ENCODE data around the gene TSPAN18.

TSPAN18 gene

DNA sequence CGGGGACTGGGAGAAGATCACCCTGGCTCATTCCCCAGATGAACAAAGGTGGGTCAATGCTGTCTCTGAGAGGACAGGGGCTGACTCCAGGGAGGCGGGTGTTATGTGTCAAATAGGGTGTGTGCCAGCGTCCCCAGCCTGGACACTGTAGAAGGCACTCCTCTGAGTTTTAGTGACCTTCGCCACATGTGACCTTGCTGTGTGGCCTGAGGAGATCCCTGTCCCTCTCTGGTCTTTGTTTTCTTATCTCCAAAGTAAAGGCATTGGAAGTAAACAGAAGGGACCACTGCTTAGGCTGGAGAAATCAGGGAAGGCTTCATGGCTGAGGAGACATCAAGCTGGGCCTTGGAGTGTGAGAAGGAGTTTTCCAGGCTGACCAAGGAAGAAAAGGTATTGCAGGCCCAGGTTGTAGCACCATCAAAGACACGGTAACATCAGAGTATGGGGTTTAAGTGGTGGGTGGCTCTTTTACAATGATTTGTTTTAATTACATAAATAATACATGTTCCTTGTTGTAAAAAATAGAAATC, 149.5 kb downstream of the TSPAN18 start:
- DNase-seq, result no peak

DNA sequence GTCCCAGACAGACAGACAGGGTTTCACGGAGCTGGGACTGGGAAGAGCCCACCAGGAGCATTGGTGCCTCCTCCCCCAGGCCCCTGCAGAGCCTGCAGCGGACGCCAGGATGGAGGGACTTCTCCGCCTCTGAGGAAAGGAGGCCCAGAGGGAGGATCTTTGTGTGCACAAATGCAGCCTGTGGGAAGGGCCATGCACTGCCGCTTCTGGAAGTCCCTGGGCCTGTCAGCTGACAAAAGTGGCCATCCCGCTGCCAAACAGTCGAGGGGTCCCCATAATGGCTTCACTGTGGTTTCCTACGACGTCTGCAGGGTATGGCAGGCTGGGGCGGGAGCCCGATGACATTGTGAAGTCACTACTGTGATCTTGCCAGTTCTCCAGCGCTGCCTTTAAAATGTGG, 150.1 kb downstream of the TSPAN18 start:
- no peak for DNase-seq

DNA sequence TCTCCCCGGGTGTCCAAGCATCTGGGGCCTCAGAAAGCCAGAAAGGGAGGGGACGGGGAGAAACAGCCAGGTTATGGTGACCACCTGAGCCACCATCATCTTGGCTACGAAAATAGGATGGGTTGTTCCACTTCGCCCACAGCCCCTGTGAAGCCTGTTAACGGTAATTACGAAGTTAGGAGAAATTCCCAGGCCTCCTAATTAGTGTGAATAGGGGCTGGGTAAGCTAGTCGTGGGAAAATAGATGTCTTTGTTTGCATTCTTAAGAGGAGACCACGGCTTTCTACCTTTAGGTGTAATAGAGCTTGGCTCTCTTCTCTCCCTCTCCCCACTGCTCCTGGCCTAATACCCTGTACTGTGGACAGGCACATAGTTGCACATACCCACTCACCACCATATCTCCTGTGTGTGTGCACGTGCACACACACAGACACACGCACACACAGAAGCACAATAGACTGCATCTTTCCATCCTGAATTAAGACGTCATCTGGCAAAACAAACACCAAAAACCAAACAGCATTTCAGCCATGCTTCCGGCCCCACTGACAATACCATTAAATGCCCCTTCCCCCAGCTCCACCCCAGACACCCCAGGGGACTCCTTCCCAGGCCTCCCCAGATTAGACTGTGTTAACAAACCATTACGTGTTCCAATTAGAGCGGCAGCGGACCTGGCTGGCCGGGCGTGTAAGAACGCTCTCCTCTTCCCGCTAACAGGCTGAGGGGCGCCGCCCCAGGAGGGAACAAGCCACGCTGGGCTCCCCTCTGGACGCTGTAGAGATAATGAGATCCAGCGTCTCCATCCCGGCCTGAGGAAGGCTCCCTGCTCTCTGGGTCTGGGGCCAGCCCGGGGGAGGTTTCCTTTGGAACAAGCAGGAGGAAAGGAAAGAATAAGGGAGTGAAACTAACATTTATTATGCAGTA, 151.1 kb downstream of the TSPAN18 start:
- no peak for DNase-seq

DNA sequence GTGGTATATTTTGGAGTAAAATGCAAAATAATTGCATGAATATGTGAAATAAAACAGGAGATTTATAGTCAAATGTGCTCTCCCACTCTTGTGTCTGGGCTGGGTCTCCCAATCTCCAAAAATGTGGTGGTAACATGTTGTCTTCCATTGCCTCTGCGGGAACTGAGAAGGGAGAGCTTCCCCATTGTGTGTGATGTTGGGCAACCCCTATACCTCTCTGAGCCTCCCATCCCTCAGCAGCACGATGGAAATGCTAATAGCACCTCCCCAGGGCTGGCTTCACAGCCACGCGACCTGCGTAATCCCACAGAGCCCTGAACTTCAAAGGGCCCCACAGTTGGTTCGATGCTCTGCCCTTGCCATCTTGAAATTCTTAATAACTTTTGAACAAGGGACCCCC, 151.9 kb downstream of the TSPAN18 start:
- no peak for DNase-seq

DNA sequence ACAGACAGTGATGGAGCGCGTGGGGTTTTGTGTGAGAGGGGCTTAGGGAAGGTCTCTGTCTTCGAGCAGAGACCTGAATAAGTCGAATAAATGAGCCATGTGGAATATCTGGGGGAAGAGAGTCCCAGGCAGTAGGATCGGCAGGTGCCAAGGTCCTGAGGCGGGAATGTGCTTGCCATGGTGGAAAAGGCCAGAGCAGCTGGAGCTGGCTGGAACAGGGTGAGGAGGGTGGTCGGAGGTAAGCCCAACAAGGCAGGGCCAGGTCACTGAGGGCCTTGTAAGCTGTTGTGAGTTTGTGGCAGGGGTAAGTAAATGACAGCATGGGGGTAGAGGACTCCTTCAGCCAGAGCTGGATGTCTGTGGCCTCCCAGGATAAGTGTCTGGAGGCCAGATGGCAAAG, 152.7 kb downstream of the TSPAN18 start:
- DNase-seq, result no peak

DNA sequence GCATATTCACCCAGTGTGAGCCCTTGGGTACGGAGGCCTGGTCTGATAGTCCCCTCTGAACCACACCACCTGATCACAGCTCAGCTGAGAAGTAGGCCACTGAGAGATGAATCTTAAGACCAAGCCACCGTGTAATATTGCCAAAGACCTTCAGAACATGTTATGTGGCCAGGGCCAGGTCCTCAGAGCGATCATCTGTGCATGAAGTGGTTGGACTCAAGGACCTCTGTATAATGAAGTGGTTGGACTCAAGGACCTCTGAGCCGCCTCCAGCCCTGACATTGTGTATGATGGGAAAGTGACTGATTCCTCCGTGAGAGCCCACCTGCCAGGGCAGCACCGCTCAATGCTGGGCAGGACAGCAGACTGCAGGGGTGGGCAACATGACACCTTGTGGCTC, 153.7 kb downstream of the TSPAN18 start:
- no peak for DNase-seq

DNA sequence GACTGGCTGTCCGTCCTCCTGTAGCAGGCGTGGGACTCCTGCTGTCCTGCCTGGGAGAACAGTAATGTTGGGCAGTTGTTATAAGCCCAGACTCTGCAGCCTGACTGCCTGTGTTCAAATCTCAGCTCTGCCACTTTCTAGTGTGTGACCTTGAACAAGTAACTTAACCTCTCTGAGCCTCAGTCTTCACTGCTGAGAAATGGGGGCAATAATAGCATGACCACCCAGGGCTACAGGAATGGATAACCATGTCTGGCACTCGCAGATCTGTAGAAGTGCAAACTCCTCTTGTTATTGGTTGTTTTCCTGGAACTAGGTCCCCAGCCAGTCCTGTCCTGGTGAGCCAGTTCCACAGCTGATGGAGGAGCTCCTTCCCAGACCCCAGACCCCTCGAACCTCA, 154.2 kb downstream of the TSPAN18 start:
- no peak for DNase-seq

DNA sequence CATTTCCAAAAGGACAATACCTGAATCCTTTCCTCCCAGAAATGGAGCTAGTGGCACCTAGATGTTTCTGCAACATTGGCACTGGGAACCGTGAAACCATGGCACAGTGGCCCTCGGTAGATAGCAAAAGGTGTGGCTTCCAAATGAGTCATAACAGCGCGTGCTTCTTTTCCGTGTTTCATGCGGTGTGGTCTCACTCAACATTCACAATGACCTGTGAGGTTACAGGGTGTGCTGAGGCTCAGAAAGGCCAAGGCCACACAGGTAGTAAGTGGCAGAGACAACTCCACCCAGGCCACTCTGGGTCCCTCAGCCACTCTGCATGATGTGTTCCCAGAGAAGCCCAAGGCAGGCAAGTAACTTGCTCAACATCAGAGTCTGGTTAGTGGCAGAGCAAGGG, 156.5 kb downstream of the TSPAN18 start:
- no peak for DNase-seq

DNA sequence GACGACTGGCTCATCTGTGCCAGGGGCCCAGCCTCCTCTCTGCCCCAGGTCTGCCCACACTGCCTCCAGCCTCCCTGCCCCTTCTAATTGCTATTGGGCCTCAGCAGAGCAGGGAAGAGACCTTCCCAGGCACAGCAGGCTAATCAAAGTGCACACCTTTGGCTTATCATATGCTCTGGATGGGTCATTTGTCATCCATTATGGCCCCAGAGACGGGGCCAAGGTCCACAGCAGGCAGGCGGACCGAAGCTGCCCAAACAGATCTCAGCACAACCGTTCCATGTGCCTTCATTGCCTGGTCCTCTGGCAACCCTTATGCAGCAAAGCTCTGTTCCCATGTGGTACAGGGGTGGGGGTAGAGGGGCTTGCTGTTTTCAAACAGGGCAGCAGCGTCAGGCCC, 157.3 kb downstream of the TSPAN18 start:
- no peak for DNase-seq

DNA sequence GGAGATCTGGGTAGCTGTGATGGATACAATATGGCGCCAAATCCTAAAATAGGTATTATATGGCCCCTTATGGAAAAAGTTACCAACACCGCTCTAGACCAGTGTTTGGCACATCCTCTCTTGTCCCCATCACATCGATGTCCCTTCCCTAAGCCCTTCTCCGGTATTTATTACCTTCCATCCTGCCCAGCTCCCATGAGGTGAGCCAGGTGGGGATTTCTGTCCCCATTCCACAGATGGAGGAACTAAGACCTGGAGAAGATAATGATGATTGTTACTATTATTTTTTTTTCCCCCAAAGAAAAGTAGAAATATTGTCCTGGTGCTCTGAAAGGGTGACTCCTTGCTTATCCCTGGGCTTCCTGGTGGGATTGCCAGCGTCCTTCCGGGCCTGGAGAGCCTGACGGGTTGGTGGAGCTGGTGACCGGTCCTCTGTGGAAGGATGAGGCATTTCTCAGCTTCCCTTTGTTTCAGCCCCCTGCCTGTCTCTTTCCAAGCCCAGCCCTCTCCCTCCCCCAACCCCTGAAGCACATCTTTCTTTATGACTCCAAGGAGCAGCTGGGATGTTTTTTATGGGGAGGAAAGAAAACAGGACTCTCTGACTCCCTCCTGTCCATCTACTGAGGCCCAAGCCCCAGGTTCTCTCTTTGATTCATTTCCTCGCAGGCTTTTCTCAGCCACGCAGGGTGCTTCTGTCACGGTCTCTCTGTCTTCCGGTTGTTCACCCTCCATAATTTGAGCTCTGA, 158.5 kb downstream of the TSPAN18 start:
- no peak for DNase-seq

DNA sequence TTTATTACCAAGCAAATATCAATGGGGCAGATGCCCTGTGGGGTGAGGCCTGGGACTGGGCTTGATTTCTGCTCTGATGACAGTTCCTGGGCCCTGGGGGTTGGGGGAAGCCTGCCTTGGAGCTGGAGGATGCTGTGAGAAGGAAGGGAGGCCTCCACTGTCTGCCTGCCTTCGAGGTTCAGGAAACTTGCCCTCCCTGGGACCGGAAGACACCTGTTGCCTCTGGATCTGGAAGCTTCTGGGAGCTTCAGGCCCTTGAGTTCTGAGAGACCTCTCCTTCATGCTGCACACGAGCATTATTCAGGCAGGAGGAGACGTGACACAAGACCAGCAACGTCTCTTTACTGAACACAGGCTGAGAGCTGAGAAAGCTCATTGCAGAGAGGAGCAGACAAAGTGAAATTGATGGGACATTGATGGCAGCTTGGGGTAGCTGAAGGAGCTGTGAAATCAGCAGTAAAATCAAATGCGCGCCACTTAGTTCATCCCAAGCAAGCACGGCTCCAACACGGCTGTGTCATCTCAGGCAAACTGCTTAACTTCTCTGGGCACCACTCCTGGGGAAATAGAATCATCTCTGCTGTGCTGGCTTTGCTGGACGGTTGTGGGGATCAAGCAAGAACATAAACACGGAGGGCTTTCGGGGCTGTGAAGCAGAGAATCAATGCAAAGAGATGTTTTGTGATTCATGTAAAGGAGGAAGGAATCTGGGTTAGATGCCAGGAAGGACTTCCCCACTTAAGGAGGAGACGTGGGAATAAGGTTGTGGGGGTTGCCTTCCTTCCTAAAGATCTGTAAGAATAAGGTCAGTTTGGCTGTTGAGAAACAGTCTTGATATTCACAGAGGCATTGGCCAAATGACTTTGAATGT, 159.4 kb downstream of the TSPAN18 start:
- no peak for DNase-seq

DNA sequence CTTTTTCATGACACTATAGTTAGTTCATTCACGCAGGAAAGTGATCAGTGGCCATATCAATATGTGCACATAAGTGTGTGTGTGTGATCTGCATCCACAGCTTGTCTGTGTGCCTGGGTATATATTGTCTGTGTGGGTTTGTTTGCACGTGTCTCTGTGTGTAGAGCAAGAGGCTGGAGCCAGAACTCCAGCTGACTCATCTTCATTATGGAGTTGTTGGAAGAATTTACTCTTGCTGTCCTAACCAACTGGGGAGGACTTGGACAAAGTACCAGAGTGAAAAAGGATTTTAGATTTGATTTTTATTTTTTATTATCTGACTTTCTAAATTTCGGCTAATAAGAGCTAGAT, 160.0 kb downstream of the TSPAN18 start:
- no peak for DNase-seq

DNA sequence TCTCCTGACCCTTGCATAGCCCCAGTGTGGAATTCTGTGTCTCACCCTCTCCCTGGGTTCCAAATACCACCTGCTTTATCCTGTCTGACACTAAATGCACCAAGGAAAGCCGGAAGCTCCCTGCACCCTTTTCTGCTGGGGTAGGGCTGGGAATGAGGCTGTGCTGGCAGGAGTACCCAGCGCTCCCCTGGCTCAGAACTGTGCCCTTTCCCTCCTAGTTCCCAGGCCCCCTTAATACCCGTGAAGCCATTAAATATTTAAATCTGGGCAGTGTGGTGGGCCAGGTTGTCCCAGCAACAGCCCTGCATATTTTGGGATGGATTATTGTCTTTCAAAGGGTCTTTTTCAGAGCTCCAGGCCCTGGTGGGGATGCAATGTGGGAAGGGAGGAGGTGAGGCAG, 160.9 kb downstream of the TSPAN18 start:
- DNase-seq, result no peak

DNA sequence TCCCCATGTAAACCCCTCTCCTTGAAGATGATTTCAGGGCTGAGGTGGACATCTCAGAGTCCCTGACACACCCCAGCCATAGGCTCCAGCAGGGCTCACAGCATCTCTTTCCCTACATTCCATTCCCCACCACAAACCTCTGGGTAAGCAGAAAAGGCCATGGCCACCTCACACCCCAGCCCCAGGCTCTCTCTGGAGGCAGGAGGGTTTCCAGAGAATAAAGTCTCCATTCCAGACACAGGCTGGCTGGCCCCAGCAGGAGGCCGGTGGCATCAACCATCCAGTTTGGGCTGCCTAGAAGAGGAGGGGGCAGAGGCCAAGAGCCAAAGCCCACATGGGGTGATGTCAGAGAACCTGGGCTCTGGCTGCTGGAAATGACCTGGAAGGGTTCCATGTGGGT, 162.5 kb downstream of the TSPAN18 start:
- DNase-seq, result no peak

DNA sequence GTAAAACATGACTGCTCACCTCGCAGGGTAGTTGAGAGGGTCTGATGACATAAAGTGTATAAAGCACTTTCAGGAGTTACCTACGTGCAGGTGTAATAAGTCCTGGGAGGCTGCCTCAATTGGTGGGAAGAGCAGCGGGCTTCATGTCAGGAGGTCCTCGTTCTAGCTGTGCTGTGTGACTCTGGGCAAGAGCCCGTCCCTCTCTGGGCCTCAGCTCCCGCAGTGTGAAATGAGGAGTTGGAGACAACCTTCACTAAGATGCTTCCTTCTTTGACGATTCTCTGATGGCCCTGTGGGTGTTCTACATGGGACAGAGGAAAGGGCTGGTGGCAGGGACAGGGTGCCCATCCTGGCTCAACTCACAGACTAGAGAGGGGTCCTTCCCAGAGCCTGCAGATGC, 166.1 kb downstream of the TSPAN18 start:
- no peak for DNase-seq

DNA sequence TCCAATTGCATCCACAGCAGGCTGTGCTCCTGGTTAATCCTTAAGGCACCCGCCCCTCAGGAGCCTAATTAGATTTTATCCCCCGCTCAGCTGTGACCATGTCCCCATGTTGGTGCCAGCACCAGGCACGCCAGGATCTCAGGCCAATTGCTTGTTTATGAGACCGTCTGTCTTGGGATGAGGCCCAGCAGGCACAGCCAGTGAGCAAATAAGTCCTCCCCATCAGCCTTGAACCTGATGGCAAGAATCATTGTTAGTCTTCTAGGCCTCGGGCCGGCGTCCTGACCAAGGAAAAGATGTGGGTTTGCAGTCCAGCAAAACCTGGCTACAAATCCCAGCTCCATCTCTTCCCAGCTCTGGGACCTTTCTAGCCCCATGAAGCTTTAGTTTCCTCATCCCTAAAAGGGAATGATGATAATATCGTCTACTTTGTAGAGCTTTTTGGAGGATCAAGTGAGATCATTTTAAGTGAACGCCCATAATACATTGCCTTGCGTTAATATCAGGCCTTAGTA, 166.6 kb downstream of the TSPAN18 start:
- no peak for DNase-seq

DNA sequence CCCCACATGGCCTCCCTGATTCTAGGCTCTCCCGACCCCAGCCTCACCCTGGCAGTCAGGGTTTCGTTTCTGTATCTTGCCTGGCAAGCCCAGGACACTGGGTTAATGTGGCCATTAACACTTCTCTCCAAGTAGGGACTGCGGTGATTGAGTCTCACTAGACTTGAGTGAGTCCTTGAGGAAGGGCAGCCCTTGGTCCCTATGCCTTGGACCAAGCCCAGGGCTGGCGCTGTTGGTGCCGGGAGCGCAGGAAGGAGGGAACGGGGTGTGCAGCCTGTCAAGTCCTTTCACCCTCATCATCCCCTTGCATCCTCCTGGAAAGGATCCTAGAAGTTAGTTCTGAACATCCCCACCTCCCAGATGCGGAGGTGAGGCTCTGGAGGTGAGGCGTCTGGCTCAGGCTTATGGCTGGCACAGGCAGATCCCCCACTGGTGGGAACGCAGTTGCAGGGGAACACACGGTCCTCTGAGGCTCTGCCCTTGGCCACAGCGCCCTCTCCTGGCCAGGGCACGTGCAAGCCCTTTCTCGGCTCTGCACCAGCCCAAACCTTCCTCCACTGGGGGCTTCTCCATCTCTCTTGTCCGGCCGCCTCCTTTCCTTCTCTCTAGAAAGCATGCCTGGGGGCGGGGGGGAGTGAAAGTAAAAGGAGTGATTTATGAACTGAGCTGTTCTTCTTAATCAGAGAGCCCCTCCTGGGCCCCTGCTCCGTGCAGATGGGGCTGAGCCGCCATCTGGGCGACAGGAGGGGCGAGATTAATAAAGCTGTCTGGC, 167.3 kb downstream of the TSPAN18 start:
- peak; percentile 32 for DNase-seq

DNA sequence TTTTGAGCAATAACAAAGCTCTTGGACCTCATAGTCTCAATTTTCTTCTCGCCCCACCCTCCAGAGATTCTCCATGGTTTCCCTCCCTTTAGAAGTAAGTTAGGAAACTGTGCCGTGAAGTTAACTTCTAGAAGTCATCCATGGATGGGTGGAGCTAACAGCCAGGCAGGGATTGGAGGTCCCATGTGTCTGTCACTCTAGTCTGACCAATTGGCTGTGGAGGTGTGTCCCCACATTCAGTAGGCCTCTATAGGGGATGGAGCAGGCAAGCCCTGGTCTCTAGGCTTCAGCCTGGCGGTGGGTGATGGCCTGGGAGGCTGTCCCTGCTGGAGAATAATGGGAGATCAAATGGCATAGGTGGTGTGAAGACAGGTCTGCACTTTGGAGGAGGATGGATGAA, 173.2 kb downstream of the TSPAN18 start:
- no peak for DNase-seq

DNA sequence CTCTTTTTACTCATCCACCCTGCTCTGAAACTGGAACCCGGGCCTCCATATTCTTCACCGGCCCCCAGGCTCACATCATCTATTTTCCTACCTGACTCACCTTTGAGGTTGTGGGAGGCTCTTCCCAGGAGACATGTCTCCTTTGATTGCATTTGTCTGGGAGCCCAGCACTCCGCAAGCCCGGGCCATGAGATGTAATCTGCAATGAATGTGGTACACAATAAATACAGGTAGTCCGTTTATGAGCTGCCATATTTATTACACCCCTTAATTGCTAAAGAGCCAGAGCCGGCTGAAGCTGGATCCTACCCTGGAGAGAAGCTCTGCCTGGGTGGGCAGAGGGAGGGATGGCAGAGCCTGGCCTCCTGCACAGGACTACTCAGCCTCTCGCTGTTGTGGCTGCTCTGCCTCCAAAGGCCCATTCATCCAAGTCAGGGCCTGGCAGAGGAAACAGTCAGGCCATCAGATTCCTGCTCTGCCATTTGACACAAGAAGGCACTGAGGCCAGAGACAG, 174.4 kb downstream of the TSPAN18 start:
- DNase-seq, result no peak

DNA sequence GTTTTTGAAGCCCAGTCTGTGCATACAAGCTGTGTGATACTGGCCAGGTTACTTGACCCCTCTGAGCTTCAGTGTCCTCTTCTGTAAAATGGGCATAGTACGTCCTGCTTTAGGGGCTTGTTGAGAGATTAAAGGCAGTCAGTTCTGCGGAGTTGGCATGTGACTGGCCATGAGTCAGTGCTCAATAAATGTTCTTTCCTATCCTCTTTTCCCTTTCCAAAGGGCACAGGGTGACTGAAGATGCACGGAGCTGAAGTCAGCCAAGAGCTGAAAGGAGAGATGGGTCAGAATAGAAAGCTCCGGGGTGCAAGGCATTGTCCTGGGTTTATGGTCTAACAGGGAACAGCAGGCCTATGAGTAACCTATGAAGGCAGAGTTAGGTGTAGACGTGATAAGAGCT, 175.0 kb downstream of the TSPAN18 start:
- DNase-seq, result no peak

DNA sequence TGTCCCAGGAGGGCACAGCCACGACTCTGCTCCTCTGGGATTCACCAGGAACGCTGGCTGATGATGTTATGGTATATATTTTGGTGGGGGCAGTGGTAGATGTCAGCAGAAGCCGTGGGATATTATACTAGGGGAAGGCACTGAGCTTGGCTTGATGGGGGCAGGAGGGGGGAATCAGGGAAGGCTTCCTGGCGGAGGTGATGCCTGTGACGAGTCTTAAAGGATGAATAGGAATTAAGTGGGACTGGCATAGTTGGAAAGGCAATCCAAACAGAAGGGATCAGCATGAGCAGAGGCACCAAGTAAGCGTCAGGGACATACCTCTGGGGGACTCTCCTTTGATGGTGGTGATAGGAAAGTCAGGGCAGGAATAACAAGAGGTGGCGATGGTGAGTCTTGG, 176.3 kb downstream of the TSPAN18 start:
- DNase-seq, result no peak

DNA sequence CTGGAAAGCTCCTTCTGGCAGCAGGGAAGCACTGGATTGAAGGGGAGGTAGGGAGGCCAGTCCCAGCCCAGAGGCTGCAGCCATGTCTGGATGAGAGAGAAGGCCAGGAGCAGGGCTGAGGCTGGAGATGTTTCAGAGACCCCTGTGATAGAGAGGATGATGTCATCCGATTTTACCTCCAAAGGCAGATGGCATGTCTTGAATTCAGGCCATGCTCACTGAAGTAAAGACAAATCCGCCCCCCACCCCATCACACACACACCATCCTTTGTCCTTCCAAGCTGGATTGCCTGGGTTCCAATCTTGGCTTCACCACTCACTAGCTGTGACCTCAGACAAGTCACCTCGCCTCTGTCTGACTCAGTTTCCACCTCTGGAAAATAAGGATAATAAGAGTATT, 176.8 kb downstream of the TSPAN18 start:
- DNase-seq, result no peak

All from stimulated activated naive CD4-positive, alpha-beta T cell treated with Interleukin-2 at 50 U/mL for 16 hours (primary cell).